ENCODE results near the gene LUZP2.

The LUZP2 gene

DNA sequence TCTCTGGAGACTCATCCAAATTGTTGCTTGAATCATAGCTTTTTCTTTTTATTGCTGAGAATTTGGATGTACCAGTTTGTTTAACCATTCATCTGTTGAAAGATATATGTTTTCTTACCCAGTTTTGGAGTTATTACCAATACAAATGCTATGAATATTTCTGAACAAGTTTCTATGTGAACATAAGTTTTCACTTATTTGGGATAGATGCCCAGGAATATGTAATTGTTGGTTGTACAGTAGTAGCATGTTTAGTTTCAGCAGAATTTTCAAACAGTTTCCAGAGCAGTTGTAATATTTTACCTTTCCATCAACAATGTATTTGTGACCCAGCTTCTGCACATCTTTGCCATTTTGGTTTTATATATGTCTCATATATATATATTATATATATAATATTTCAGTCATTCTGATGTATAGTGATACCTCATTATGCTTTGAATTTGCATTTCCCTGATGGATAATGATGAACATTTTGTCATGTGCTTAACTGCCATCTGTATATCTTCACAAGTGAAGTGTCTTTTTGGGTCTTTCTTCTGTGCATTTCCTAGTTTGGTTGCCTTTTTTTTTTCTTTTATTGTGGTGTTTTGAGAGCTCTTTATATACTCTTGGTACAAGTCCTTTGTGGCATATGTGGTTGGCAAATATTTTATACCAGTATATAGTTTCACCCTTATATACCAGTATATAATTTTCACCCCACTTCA is 118.8 kb downstream of the LUZP2 start:
- H3K79me2 ChIP-seq (ENCODE audit: insufficient read depth, low read length) = no peaks in the 10 kb centered on the region
- H3K27me3 ChIP-seq (ENCODE audit: low read length) = no peaks in the 10 kb centered on the region
- H4K20me1 ChIP-seq (ENCODE audit: low read depth, low read length) = no peaks in the 10 kb centered on the region
- H3K36me3 ChIP-seq (ENCODE audit: low read length) = no peaks in the 10 kb centered on the region
- no peaks in the 10 kb centered on the region for H3K9me3 ChIP-seq (ENCODE audit: insufficient read depth, low read length)
- H3K4me2 ChIP-seq (ENCODE audit: low read depth, low read length, poor library complexity, severe bottlenecking) = no peak overlapping the region
- TF ChIP-seq, protein P1, sequence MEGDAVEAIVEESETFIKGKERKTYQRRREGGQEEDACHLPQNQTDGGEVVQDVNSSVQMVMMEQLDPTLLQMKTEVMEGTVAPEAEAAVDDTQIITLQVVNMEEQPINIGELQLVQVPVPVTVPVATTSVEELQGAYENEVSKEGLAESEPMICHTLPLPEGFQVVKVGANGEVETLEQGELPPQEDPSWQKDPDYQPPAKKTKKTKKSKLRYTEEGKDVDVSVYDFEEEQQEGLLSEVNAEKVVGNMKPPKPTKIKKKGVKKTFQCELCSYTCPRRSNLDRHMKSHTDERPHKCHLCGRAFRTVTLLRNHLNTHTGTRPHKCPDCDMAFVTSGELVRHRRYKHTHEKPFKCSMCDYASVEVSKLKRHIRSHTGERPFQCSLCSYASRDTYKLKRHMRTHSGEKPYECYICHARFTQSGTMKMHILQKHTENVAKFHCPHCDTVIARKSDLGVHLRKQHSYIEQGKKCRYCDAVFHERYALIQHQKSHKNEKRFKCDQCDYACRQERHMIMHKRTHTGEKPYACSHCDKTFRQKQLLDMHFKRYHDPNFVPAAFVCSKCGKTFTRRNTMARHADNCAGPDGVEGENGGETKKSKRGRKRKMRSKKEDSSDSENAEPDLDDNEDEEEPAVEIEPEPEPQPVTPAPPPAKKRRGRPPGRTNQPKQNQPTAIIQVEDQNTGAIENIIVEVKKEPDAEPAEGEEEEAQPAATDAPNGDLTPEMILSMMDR (IDR thresholded peaks at IDR 0.05; ENCODE audit: insufficient read depth, low read length, poor library complexity, severe bottlenecking) = no peak
- TF ChIP-seq EZH2phosphoT487 (conservative IDR thresholded peaks at IDR 0.05; ENCODE audit: low read length) = no peak
- H3K27ac ChIP-seq (ENCODE audit: low read depth, low read length) = no peak overlapping the region
- no peaks in the 10 kb centered on the region for H3K9me2 ChIP-seq (replicated peaks; ENCODE audit: insufficient read depth, low read length)
- H3F3A ChIP-seq (ENCODE audit: insufficient read depth) = peaks cover 7% of the 10 kb centered on the region; the same call in 1 of the 2 replicates
- no peak overlapping the region for H3K9ac ChIP-seq (ENCODE audit: low read length)
- H3K4me3 ChIP-seq (ENCODE audit: insufficient read depth, low read length, poor library complexity, severe bottlenecking) = no peak overlapping the region
- no peak overlapping the region for H2AFZ ChIP-seq (ENCODE audit: low read depth, low read length, severe bottlenecking)

DNA sequence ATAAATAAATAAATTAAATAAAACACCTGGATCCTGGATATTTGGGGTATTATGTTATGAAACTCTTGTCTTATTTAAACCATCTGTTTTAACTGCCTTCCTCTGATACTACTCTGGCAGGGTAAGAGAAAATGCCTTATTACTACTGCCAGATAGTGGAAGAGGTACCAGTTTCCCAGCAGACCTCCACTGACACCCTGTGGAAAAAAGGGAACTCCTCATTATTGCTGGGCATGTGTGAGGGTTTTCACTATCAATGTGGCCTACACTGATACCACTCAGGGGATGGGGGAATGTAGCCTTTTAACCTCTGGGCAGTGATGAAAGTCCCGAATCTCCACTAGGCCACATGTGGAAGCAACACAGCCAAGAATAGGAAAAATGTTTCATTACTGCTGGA is 121.0 kb downstream of the LUZP2 start:
- no peak overlapping the region for H3K9ac ChIP-seq (ENCODE audit: low read length)
- H3F3A ChIP-seq (ENCODE audit: insufficient read depth) = peaks cover 6% of the 10 kb centered on the region; the same call in 1 of the 2 replicates
- H3K27ac ChIP-seq (ENCODE audit: low read depth, low read length) = no peak overlapping the region
- no peaks in the 10 kb centered on the region for H3K27me3 ChIP-seq (ENCODE audit: low read length)
- no peaks in the 10 kb centered on the region for H3K9me2 ChIP-seq (replicated peaks; ENCODE audit: insufficient read depth, low read length)
- no peak for TF ChIP-seq EZH2phosphoT487 (conservative IDR thresholded peaks at IDR 0.05; ENCODE audit: low read length)
- TF ChIP-seq, protein P1 (IDR thresholded peaks at IDR 0.05; ENCODE audit: insufficient read depth, low read length, poor library complexity, severe bottlenecking) = no peak
- no peak overlapping the region for H2AFZ ChIP-seq (ENCODE audit: low read depth, low read length, severe bottlenecking)
- H3K4me2 ChIP-seq (ENCODE audit: low read depth, low read length, poor library complexity, severe bottlenecking) = no peak overlapping the region
- H3K79me2 ChIP-seq (ENCODE audit: insufficient read depth, low read length) = no peaks in the 10 kb centered on the region
- no peaks in the 10 kb centered on the region for H3K36me3 ChIP-seq (ENCODE audit: low read length)
- no peaks in the 10 kb centered on the region for H4K20me1 ChIP-seq (ENCODE audit: low read depth, low read length)
- no peak overlapping the region for H3K4me3 ChIP-seq (ENCODE audit: insufficient read depth, low read length, poor library complexity, severe bottlenecking)
- H3K9me3 ChIP-seq (ENCODE audit: insufficient read depth, low read length) = no peaks in the 10 kb centered on the region

DNA sequence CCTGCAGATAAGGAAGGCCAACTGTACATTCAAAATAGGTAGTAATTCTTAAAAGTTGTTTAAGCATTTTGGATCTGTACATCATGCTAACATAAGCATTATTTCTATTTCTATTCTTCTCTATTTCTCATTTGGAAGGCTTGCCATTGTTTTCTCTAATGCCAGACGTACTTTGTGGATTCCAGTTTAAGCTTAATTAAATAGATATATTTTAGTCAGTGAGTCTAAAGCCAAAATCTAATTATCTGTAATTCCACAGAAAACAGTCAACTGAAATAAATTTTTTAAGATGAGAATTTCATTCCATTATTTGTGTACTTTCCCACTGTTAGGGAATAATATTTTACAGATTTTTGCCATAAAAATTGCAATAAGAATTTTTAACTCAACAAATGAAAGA is 123.0 kb downstream of the LUZP2 start:
- TF ChIP-seq, protein P1 (IDR thresholded peaks at IDR 0.05; ENCODE audit: insufficient read depth, low read length, poor library complexity, severe bottlenecking) = no peak
- no peak for TF ChIP-seq EZH2phosphoT487 (conservative IDR thresholded peaks at IDR 0.05; ENCODE audit: low read length)
- Histone ChIP-seq H3K27me3 (ENCODE audit: low read length) (no peaks in the 10 kb centered on the region), H3K36me3 (ENCODE audit: low read length) (no peaks in the 10 kb centered on the region), H4K20me1 (ENCODE audit: low read depth, low read length) (no peaks in the 10 kb centered on the region), H3K79me2 (ENCODE audit: insufficient read depth, low read length) (no peaks in the 10 kb centered on the region), H3K9me2 (replicated peaks; ENCODE audit: insufficient read depth, low read length) (no peaks in the 10 kb centered on the region), H3K9me3 (ENCODE audit: insufficient read depth, low read length) (no peaks in the 10 kb centered on the region), H3K4me3 (ENCODE audit: insufficient read depth, low read length, poor library complexity, severe bottlenecking) (no peak overlapping the region), H3K27ac (ENCODE audit: low read depth, low read length) (no peak overlapping the region), H3F3A (ENCODE audit: insufficient read depth) (no peaks in the 10 kb centered on the region), H2AFZ (ENCODE audit: low read depth, low read length, severe bottlenecking) (no peak overlapping the region), H3K9ac (ENCODE audit: low read length) (no peak overlapping the region), H3K4me2 (ENCODE audit: low read depth, low read length, poor library complexity, severe bottlenecking) (no peak overlapping the region)
